Esophagus muscularis mucosa (tissue), 4 donors: ENCODE data around the gene DUOXA2. TPM values are rescaled to one million over a fixed set of nuclear protein-coding genes. Genes with fewer than 3 reads are reported as not detected.

Experiments
- DNase-seq: peaks from one replicate; pipeline ENCODE4 v3.0.0-alpha.2; 2017; ENCODE audit errors: extremely low spot score
- H3K27ac ChIP-seq, 4 donors: fragments of 200-600 bp; sonication (generic); replicated peaks in 1 of 4; 1 replicate in 3 of 4; 2 replicates in 1 of 4; pipeline ENCODE4 v1.5.1; 2016 to 2019; ENCODE audit warnings: mild to moderate bottlenecking in 1 of 4
- H3K27me3 ChIP-seq, 4 donors: fragments of 200-600 bp; sonication (generic); one replicate each; pipeline versions ENCODE4 v1.5.1 to v1.6.0; 2016 to 2019
- H3K36me3 ChIP-seq, 4 donors: fragments of 200-600 bp; sonication (generic); one replicate each; pipeline ENCODE4 v1.5.1; 2016 to 2019
- H3K4me1 ChIP-seq, 4 donors: fragments of 200-600 bp; sonication (generic); one replicate each; pipeline ENCODE4 v1.5.1; 2016 to 2019
- H3K4me3 ChIP-seq, 4 donors: fragments of 200-600 bp; sonication (generic); 1 replicate in 2 of 4; 2 replicates in 2 of 4; pipeline ENCODE4 v1.5.1; 2016 to 2019; ENCODE audit warnings: mild to moderate bottlenecking in 4 of 4, moderate library complexity in 1 of 4
- H3K9me3 ChIP-seq, 4 donors: fragments of 200-600 bp; sonication (generic); 1 replicate in 3 of 4; 2 replicates in 1 of 4; pipeline ENCODE4 v1.5.1; 2016 to 2019
- CTCF ChIP-seq, 3 experiments: fragments of 200-600 bp in 2 of 3; fragments of 450-650 bp in 1 of 3; sonication (generic) in 2 of 3; IDR thresholded peaks; one replicate each; pipeline ENCODE4 v1.5.1; 2017 to 2019; ENCODE audit warnings: antibody characterized with exemption in 3 of 3, mild to moderate bottlenecking in 2 of 3, moderate library complexity in 1 of 3
- EP300 ChIP-seq: sonication (generic); formaldehyde crosslinking; IDR thresholded peaks from one replicate; pipeline ENCODE4 v1.6.1; 2017; ENCODE audit warnings: antibody characterized with exemption
- POLR2A ChIP-seq: fragments of 450-650 bp; IDR thresholded peaks from one replicate; pipeline ENCODE4 v1.6.1; 2017; ENCODE audit warnings: antibody characterized with exemption, moderate library complexity, mild to moderate bottlenecking, low read depth
- POLR2AphosphoS5 ChIP-seq, 2 donors: sonication (generic); formaldehyde crosslinking; IDR thresholded peaks; one replicate each; pipeline ENCODE4 v1.6.1; 2017; ENCODE audit warnings: antibody characterized with exemption in 2 of 2
- WGBS: methylation state at CpG from one replicate; pipeline ENCODE4 v1.1.5; 2018; 5-methylcytosine and 5-hydroxymethylcytosine counted together
- intact Hi-C: fragments of 100-400 bp; cut with DNase I; formaldehyde crosslinking; loops from one replicate; pipeline ENCODE4 v1.15.1; 2023
- total RNA-seq, 4 donors: library from RNA; depleted of rRNA; stranded (reverse); fragments of >200 nt; gene quantifications; one replicate each; pipeline versions ENCODE4 v1.1.0 to v1.2.1, GENCODE V29; 2016

DUOXA2 gene
- total RNA-seq, 4 donors from 2014 or later = 0.42 to 0.52 TPM; not detected in 2

- no peak for DNase-seq
- no peaks in the 10 kb centered on the region for H3K36me3 ChIP-seq
- H3K27me3 ChIP-seq = peaks cover 4 to 91% (median 18%) of the 10 kb centered on the region in 4 donors
- intact Hi-C loops = no loop called here
- H3K27ac ChIP-seq = no peak overlapping the region
- H3K4me1 ChIP-seq = peaks cover 9 to 14% (median 12%) of the 10 kb centered on the region in 4 donors
- no peak overlapping the region for H3K4me3 ChIP-seq
- WGBS = 61% methylated on average over 8 of the region's 9 CpGs
- H3K9me3 ChIP-seq = no peaks in the 10 kb centered on the region
- TF ChIP-seq CTCF (IDR thresholded peaks at IDR 0.05) (no peak), EP300 (no peak), POLR2A (no peak), POLR2AphosphoS5 (IDR thresholded peaks at IDR 0.05) (no peak)
Measured at GRCh38 chr15:45121706-45122417, 7.7 kb downstream of the DUOXA2 start.

- Histone ChIP-seq H3K9me3 (no peaks in the 10 kb centered on the region), H3K27me3 (peaks cover 0 to 88% (median 10%) of the 10 kb centered on the region in 4 donors), H3K27ac (no peak overlapping the region), H3K4me1 (peaks cover 2 to 6% (median 3%) of the 10 kb centered on the region in 4 donors), H3K36me3 (no peaks in the 10 kb centered on the region), H3K4me3 (no peak overlapping the region)
- intact Hi-C loops = no loop called here
- TF ChIP-seq POLR2AphosphoS5 (IDR thresholded peaks at IDR 0.05) = no peak
- TF ChIP-seq EP300 = no peak
- no peak for TF ChIP-seq CTCF (IDR thresholded peaks at IDR 0.05)
- TF ChIP-seq POLR2A = no peak
- no peak for DNase-seq
- WGBS = 79% methylated on average over 7 of the region's 7 CpGs
Measured at GRCh38 chr15:45122719-45123118, 8.6 kb downstream of the DUOXA2 start.

GRCh38 chr15:45123397-45123796, 9.3 kb downstream of the DUOXA2 start:
- intact Hi-C loops = no loop called here
- Histone ChIP-seq H3K27ac (no peak overlapping the region), H3K4me1 (no peaks in the 10 kb centered on the region), H3K36me3 (no peaks in the 10 kb centered on the region), H3K4me3 (no peak overlapping the region), H3K27me3 (peaks cover 0 to 88% (median 10%) of the 10 kb centered on the region in 4 donors), H3K9me3 (no peaks in the 10 kb centered on the region)
- DNase-seq = no peak
- TF ChIP-seq POLR2AphosphoS5 (IDR thresholded peaks at IDR 0.05) (no peak), EP300 (no peak), POLR2A (no peak), CTCF (IDR thresholded peaks at IDR 0.05) (no peak)

GRCh38 chr15:45126535-45127158, 12.5 kb downstream of the DUOXA2 start:
- no peak for DNase-seq
- Histone ChIP-seq H3K27me3 (peaks cover 0 to 86% (median 22%) of the 10 kb centered on the region in 4 donors), H3K4me1 (peaks cover 4 to 16% (median 15%) of the 10 kb centered on the region in 4 donors), H3K9me3 (no peaks in the 10 kb centered on the region), H3K4me3 (no peak overlapping the region), H3K27ac (no peak overlapping the region), H3K36me3 (no peaks in the 10 kb centered on the region)
- intact Hi-C loops = no loop called here
- 62% methylated on average over 2 of the region's 2 CpGs for WGBS
- peak; percentile 40 to 57 (median 50) for TF ChIP-seq CTCF (IDR thresholded peaks at IDR 0.05)
- no peak for TF ChIP-seq EP300
